Activated CD4-positive, alpha-beta T cell treated with anti-CD3 and anti-CD28 coated beads, Interleukin-2, amount 50 U/mL, for 24 hours (primary cell): ENCODE measurements around the gene P2RY6.
"Not testable (repeated sequence)": the region's sequence is repeated elsewhere in the genome, so short reads cannot be mapped to it uniquely, and the experiment has no call there.

Experiments used
- DNase-seq, 2 donors: peaks; one replicate each; pipeline ENCODE4 v3.0.0-alpha.2; 2020; ENCODE audit warnings: low read depth in 1 of 2, low spot score in 1 of 2

Gene P2RY6, protein sequence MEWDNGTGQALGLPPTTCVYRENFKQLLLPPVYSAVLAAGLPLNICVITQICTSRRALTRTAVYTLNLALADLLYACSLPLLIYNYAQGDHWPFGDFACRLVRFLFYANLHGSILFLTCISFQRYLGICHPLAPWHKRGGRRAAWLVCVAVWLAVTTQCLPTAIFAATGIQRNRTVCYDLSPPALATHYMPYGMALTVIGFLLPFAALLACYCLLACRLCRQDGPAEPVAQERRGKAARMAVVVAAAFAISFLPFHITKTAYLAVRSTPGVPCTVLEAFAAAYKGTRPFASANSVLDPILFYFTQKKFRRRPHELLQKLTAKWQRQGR

DNA sequence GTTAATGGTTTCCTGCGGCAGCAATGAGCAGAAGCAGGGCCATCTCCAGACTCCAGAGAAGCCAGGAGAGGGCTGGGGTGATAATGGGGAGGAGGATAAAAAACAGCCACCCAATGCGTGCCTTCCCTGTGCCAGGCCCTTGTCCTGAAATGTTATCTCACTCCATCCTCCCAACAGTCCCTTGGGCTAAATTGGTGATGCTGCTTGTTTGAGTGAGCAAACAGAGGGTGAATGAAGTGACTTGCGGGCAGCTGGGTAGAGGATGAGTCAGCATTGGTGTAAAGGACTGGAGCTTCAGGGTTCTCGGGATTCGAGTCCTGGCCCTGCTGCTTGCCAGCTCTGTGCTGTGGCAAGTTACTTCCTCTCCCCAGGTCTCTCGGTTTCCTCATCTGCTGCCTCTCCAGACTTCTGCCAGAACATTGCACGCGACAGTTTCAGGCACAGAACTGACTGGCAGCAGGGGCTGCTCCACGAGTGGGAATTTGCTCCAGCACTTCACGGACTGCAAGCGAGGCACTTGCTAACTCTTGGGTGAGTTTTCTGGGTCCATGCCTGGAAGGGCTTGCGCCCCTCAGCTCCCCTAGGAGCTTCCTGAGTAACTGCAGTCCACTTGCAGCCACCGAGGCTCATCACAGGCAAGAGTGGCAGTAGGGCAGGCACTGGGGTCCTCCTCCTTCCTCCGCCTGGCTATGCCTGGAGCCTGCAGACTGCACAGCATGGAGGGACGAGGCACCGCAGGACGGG is at the start of gene P2RY6:
Gene P2RY6, plus strand, starts transcription at position 403 of the 744 bp plus-strand sequence. CDS start 24,181 bp downstream, outside the sequence.
- no peak for DNase-seq

DNA sequence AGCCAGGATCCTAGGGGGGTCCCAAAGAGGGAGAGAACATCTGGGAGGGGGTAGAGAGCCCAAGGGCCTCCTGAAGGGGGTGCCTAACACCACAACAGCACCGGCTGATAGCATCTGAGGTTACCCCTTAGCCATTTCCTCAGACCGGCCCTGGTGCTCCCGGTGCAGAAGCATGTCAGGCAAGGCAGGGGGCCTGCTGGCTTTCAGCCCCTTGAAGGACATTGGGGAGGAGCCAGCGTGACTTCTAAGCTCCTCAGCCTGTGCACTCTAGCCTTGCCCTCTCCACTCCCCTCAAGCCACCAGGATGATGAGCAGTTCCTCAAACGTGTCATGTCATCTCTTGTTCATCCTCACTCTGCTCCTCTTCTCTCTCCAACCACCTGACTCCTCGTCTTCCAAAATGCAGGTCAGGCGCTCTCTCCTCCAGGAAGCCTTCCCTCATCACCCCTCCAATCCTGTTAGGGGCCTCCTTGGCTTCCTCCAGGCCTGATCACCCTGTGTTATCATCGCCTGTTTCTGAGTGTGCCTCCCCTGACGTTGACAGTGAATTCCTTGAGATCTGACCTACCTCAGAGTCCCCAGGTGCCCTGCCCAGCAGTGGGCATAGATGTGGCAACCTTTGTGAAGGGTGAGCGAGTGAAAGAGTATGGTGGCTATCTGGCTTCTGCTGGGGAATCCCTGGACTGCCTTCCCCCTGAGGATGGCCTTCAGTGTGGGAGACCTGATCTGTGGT is 48.0 kb upstream of the P2RY6 start:
- DNase-seq: no peak

DNA sequence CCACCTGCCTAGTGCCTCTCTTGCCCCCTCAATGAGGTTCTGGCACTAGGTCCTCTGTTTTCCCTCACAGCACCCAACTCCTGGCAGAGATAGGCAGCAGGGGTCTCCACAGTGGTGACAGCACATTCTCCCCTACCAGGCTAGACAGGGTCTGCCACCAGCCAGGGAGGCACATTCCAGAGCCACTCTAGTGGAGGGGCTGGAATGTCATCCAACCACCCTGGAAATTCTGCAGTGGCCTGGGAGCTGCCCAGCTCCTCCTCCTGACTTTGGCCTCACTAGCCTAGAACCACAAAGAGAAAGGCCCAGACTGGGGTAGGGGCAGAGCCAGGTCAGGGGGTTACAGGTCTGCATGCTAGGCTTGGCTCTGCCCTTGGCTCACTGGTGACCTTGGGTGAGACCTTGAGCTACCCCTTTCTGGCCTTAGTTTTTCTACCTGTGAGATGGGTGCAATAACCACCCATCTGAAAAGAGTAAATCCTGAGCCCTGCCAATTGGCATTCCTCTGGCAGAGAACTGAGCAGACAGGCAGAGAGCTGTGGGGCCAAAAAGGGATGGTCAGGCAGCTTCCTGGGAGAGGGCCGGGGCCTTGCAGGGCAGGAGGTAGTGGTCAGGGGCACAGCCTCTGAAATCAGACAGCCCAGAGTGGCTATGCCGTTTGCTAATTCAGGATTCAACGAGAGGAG is 47.0 kb upstream of the P2RY6 start:
- DNase-seq: no peak

DNA sequence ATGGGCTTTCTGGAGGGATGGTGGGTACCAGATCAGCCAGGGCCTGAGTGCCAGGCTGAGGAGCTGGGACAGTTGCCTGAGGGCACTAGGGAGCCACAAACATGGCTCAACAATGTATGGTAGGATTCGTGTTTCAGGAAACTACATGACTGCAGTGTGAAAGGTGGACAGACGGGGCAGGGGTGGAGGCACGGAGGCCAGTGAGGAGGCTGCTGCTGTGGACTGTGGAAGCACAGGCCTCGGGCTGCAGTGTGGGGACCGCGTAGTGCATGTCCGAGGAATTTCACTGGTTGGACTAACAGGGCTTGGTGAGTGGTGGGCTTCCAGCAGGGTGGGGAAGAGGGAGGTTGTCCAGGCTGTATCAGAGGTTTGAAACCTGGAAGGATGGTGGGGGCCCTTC is 46.3 kb upstream of the P2RY6 start:
- no peak for DNase-seq

- DNase-seq: no peak
Measured at GRCh38 chr11:73226297-73227006, 45.7 kb upstream of the P2RY6 start.

- no peak for DNase-seq
Measured at GRCh38 chr11:73227571-73228211, 44.4 kb upstream of the P2RY6 start.

DNA sequence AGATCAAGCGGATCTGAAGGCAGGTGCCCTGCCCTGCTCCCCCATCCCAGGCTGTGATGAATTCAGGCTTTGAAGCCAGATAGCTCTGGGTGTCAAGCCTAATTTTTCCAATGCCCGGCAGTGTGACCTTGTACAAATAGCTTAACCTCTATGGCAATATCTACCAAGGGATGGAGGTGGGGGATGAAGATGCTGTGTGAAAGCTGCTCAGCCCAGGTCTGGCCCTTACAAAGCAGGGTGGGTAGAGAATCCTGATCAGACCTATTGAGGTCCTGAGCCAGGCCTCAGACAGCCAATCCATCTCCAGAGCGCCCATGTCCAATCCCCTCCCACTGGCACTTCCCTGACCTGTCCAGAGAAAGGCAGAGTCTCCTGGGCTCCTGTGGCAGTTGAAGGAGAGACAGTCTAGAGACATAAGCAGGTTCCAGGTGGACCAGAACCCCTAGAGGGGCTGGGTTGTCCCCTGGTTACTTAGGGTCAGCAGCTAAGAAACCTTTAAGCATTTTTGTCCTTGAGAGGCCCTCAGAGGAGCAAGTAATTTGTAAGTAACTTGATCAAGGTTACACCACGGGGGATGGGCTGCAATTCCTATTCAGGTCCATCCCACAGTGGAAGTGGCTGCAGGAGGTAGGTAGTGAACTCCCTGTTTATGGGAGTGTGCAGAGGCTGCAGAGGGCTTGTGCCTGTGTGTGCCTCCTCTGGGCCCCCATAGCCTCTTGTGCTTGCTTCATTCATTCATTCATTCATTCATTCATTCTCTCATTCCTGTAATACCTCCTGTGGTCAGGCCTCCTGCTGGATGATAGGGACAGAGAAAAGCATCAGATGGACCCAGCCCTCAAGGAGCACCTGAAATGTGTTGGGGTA is 43.6 kb upstream of the P2RY6 start:
- no peak for DNase-seq

GRCh38 chr11:73229321-73229895 is 42.7 kb upstream of the P2RY6 start:
- no peak for DNase-seq

DNA sequence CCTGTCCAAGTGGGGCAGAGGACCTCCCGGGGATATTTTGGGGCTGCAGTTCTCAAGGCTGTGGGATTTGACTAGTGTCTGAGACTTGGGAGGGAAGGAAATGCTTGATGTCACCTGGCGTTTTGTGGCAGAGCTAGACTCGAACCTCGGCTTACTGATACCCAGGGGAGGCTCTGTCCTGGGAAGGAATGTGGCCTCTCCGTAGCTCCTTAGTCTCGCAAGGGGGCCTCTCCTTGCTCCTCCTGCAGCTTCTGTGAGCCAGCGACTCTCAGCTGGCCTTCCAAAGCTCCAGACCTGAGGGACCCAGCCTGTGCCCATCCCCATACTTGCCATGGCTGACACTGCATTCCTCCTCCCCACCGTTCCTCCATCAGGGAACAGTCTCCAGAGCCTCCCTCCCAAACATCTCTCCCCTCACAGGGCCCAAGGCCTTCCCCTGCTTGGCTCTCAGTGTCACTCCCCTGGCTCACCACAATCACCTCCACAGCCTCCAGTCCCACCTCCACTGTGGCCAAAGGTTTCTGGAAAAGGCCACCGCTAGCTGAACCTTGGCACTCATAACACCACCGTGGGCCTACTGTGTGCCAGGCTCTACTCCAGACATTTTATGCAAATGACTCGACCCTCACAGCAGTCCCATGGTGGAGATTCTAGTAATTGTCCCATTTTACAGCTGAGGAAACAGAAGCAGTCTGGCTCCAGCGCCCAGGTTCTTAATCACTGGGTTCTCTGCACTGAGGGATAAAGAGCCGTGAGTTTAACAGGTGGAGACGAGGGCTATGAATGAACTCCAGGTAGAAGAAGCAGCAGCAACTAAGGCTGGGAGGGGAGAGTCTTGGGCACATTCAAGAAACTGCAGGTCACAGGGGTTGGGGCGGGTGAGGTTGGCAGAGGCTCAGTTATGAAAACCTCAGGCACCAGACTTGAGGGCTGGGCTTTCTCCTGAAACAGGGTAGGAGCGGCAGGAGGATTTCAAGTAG is 42.0 kb upstream of the P2RY6 start:
- no peak for DNase-seq

DNA sequence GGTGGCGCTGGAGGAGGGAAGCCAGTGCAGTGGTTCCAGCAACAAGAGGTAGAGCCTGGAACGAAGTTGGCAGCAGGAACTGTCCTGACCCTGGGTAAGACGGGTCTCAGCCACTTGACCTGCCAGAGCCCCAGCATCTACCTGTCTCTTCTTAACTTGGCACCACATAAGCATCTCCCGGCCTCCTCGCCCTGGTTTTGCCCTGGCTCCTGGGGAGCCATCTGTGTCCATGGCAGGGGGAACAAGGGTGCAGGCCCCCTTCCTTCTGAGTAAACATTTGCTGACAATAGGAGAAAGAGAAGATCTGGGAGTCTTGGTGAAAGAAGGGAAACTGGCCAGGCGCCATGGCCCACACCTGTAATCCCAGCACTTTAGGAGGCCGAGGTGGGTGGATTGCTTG is 41.2 kb upstream of the P2RY6 start:
- DNase-seq: no peak

- not testable (repeated sequence) for DNase-seq
Measured at GRCh38 chr11:73232487-73232886, 39.7 kb upstream of the P2RY6 start.

DNA sequence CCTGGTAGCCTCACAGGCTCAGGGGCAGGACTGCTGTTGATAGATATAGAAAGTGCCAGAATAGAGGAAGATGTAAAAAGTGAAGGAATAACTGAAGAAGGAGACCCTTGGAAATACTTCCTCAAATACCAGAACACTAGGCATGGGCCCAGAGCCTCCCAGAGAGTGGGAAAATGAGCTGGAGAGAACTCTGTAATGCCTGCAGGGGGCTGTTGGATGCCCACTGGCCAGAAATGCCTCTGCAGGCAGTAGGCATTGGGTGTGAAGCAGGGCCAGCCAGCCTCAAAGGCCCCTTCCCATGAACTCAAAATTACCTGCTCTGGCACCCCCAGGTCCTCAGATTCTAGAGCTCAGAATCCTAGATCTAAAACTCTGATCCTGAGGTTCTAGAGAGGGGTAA is 38.9 kb upstream of the P2RY6 start:
- no peak for DNase-seq

DNA sequence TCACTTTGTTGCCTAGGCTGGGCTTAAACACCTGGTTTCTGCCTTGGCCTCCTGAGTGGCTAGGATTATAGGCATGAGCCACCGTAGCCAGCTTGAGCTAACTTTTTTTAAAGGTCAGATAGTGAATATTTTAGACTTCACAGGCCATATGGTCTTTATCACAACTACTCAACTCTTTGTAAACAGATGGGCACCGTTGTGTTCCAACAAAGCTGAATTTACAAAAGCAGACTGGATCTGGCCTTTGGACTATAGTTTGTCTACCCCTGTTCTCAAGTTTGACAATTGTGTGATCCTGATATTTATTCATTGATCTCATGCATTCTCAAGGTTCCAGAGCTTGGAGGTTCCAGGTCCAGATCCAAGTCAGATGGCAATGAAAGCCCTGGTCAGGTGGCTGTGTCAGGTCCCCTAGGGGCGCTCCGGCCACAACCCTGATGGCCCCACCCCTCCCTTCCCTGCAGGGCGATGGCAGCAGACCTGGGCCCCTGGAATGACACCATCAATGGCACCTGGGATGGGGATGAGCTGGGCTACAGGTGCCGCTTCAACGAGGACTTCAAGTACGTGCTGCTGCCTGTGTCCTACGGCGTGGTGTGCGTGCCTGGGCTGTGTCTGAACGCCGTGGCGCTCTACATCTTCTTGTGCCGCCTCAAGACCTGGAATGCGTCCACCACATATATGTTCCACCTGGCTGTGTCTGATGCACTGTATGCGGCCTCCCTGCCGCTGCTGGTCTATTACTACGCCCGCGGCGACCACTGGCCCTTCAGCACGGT is 38.3 kb upstream of the P2RY6 start:
- no peak for DNase-seq

- DNase-seq: no peak
Measured at GRCh38 chr11:73234471-73235181, 37.5 kb upstream of the P2RY6 start.

DNA sequence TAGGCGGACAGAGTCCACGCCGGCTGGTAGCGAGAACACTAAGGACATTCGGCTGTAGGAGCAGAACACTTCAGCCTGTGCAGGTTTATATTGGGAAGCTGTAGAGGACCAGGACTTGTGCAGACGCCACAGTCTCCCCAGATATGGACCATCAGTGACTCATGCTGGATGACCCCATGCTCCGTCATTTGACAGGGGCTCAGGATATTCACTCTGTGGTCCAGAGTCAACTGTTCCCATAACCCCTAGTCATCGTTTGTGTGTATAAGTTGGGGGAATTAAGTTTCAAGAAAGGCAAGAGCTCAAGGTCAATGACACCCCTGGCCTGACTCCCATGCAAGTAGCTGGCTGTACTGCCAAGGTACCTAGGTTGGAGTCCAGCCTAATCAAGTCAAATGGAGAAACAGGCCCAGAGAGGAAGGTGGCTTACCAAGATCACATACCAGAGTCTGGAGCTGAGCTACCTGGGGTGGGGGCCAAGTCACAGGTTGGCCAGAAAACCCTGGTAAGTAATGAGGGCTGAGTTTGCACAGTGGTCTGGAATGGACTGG is 36.8 kb upstream of the P2RY6 start:
- DNase-seq: no peak

DNA sequence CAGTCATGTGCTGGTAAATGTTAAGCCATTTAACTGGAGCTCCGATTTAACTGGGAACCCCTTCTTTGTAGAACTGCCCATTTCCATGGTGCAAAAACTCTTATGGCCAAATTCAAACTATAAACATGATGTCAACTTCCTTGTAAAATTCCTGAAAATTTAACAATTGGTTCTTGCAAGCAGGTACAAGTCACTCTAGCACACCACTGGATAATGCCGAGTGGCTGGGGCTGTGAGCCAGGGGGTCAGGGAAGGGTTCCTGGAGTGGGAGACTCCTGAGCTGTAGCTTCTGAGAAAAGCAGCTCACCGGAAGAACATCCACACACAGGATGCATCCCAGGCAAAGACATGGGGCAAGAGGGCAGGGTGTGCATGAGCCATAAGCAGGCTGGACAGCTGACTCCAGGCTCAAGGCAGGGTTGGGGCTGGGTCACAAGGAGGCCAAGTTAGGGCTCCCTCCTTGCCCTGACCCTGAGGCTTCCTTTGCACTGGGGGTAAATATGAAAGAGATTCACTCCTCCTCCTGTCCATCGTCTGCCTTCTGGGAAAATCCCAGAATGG is 35.9 kb upstream of the P2RY6 start:
- no peak for DNase-seq
